ENCODE results near the gene TMC3.
"Not testable (repeated sequence)": the region's sequence is repeated elsewhere in the genome, so short reads cannot be mapped to it uniquely, and the experiment has no call there.

Gene TMC3

GRCh38 chr15:81373775-81374395, at the start of gene TMC3:
Gene TMC3, minus strand, starts transcription at chr15:81374213. Its CDS starts 136 bp downstream, at chr15:81374077.
- DNase-seq (ENCODE audit: low read depth): no peak

GRCh38 chr15:81421461-81421860, 47.4 kb upstream of the TMC3 start:
- no peak for DNase-seq (ENCODE audit: low read depth)

- peak; percentile 20 for DNase-seq (ENCODE audit: low read depth)
These were observed 45.4 kb upstream of the TMC3 start for GRCh38 chr15:81419332-81419943.

GRCh38 chr15:81418891-81419290, 44.9 kb upstream of the TMC3 start:
- no peak for DNase-seq (ENCODE audit: low read depth)

GRCh38 chr15:81418444-81418843, 44.4 kb upstream of the TMC3 start:
- DNase-seq (ENCODE audit: low read depth): no peak

- DNase-seq (ENCODE audit: low read depth): not testable (repeated sequence)
These were observed 40.4 kb upstream of the TMC3 start for GRCh38 chr15:81414274-81414968.

- no peak for DNase-seq (ENCODE audit: low read depth)
These were observed 39.8 kb upstream of the TMC3 start for GRCh38 chr15:81413851-81414250.

GRCh38 chr15:81411969-81412633, 38.1 kb upstream of the TMC3 start:
- DNase-seq (ENCODE audit: low read depth): no peak

GRCh38 chr15:81411051-81411450, 37.0 kb upstream of the TMC3 start:
- no peak for DNase-seq (ENCODE audit: low read depth)

- peak; percentile 96 for DNase-seq (ENCODE audit: low read depth)
These were observed 36.3 kb upstream of the TMC3 start for GRCh38 chr15:81410318-81410753.

- DNase-seq (ENCODE audit: low read depth): no peak
These were observed 33.7 kb upstream of the TMC3 start for GRCh38 chr15:81407718-81408117.

GRCh38 chr15:81407176-81407575, 33.2 kb upstream of the TMC3 start:
- no peak for DNase-seq (ENCODE audit: low read depth)

- peak; percentile 42 for DNase-seq (ENCODE audit: low read depth)
These were observed 26.7 kb upstream of the TMC3 start for GRCh38 chr15:81400640-81401236.

- no peak for DNase-seq (ENCODE audit: low read depth)
These were observed 25.0 kb upstream of the TMC3 start for GRCh38 chr15:81398910-81399551.

GRCh38 chr15:81398456-81398855, 24.4 kb upstream of the TMC3 start:
- no peak for DNase-seq (ENCODE audit: low read depth)

- no peak for DNase-seq (ENCODE audit: low read depth)
These were observed 20.6 kb upstream of the TMC3 start for GRCh38 chr15:81394603-81395002.

- no peak for DNase-seq (ENCODE audit: low read depth)
These were observed 17.6 kb upstream of the TMC3 start for GRCh38 chr15:81391657-81392056.

GRCh38 chr15:81388436-81388770, 14.4 kb upstream of the TMC3 start:
- no peak for DNase-seq (ENCODE audit: low read depth)

GRCh38 chr15:81387621-81388435, 13.8 kb upstream of the TMC3 start:
- no peak for DNase-seq (ENCODE audit: low read depth)

GRCh38 chr15:81386947-81387346, 12.9 kb upstream of the TMC3 start:
- no peak for DNase-seq (ENCODE audit: low read depth)

GRCh38 chr15:81385721-81386076, 11.7 kb upstream of the TMC3 start:
- DNase-seq (ENCODE audit: low read depth): no peak

Data from fibroblast of the conjunctiva (primary cell).